ENCODE measurements around the gene DENND5B.
"Not testable (repeated sequence)": the region's sequence is repeated elsewhere in the genome, so short reads cannot be mapped to it uniquely, and the experiment has no call there.

DENND5B gene

DNA sequence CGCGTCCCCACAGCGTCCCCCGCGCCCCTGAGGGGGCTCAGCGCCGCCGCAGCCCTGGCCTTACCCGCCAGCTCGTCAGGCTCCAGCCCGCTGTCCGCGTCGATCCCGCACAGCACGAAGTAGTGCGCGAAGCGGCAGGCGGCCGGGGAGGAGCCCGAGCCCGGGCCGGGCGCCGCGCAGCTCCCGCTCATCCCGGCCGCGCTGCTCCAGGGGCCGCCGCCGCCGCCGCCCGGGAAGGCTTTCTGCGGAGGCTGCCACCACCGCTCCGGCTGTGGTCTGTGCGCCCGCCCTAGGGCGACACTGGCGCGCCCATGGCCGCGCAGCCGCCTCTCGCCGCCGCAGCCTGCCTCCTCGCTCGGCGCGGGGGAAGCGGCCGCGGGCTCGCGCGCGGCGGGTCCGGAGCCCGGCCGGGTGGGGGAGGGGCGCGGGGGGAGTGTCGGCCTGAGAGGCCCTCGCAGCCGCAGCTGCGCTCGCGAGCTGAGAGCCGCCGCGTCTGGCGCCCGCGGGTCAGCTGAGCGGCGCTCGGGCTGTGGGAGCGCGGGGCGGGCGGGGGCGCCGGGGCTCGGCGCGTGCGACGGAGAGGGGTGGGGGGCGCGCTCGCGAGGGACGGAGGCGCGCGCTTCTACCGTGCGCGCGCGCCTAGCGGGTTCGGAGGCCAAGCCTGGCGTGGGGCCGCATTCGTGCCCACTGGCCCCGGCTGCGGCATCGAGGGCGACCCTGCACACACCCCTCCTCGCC is at the start of gene DENND5B:
DENND5B (minus strand) TSS at position 495 of the 738 bp plus-strand sequence; CDS start at position 191, 304 bp downstream.
- peak; percentile 71 for DNase-seq

DNA sequence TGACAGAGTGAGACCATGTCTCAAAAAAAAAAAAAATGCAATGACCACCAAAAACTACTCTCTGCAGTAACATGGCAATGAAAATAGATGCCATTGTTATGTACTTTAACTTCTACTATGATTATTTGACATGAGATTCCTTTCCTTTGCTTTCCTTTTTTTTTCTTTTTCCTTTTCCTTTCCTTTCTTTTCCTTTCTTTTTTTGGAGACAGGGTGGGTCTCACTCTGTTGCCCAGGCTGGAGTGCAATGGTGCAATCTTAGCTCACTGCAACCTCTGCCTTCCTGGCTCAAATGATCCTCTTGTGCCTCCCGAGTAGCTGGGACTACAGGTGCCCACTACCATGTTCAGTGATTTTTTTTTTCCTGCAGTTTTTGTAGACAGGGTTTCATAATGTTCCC is 43.7 kb upstream of the DENND5B start:
- DNase-seq: no peak

DNA sequence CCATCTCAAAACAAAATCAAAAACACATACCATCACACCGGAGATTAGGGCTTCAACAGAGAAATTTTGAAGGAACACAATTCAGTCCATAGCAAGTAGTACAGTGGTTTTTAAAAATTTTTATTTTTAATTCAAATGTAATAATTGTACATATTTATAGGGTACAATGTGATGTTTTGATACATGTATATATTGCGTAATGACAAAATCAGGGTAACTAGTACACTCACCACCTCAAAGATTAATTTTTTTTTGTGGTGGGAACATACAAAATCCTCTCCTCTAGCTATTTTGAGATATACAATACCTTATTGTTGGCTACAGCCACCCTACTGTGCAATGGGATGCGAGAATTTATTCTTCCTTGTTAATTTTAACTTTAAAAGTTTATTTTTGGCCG is 42.5 kb upstream of the DENND5B start:
- DNase-seq: no peak

DNA sequence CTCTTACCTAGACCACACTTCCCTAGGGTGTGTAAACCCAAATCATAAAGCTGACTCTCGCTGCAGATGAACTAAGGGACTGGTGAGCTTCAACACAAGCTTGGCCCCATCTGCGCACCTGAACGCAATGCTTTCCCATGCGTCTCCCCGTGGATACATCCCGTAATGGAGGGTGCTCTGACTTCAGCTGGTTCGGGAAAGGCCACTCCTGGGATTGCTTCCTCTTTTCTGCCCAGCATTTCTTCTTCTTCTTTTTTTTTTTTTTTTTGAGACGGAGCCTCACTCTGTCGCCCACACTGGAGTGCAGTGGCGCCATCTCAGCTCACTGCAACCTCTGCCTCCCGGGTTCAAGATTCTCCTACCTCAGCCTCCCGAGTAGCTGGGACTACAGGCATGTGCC is 40.9 kb upstream of the DENND5B start:
- DNase-seq: no peak

DNA sequence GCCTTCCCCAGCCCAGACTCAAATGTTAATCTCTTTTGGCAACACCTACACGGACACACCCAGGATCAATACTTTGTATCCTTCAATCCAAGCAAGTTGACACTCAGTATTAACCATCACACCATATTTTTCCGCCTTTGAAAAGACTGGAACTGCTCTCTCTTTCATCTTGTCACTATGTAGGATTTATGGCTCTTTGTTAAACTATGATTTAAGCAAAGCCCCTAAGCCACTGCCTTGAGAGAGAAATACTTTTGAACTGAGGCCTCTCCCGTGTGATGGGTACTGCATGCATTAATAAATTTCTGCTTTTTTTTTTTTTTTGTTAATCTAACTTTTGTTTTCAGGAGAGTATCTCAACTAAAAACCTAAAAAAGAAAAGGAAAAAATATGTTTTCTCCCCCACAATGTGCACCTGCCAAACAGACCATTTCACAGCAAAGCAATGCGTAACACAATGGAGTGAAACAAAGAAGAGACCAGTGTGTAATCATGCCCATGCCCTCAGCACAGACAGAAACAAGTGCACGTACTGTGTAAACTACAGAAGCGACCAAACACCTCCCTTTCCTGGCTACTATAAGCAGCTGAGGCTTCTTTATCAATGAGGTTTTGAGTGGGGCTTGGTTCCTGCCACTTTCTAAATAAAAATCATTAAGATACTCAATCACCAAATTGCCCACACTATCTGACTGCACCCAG is 40.2 kb upstream of the DENND5B start:
- no peak for DNase-seq

DNA sequence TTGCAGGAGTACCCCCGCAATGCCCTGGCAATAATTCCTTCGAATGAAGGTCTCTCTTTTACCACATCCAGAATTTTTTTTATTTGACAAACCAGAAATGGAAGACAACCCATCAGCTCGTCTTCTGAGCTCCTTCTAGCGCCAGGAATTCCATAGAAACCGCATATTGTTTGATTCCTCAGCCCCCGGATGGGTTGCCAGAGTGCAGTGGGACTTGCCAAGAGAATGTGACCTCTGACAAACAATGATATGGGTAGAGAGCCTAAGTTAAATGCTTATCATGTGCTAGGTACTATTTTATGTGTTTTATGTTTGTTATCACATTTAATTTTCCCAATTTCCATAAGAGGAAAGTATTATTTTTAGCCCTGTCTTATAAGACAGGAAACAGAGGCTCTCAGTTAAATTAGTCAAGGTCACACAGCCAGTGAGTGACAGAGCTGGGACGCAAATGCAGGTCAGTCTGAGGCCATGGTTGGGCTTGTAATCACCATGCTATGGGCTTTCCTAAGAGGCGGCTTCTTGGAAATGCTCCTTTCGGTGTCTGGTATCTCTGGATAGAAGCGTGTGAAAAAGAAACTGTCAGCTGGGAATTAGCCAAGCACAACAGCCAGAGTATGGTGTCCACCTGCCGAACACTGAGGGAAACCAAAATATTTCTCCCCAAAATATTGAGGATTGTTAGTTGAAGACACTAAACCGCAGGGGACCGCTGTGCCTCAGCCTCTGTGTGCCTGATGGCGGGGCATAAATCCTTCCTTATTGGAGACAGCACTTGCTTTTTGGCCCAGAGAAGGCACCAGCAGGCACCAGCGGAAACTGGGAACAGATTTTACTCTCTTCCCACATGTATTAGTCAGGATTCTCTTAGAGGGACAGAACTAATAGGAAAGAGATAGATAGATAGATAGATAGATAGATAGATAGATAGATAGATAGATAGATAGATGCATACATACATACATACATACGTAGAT is 39.1 kb upstream of the DENND5B start:
- DNase-seq: no peak

DNA sequence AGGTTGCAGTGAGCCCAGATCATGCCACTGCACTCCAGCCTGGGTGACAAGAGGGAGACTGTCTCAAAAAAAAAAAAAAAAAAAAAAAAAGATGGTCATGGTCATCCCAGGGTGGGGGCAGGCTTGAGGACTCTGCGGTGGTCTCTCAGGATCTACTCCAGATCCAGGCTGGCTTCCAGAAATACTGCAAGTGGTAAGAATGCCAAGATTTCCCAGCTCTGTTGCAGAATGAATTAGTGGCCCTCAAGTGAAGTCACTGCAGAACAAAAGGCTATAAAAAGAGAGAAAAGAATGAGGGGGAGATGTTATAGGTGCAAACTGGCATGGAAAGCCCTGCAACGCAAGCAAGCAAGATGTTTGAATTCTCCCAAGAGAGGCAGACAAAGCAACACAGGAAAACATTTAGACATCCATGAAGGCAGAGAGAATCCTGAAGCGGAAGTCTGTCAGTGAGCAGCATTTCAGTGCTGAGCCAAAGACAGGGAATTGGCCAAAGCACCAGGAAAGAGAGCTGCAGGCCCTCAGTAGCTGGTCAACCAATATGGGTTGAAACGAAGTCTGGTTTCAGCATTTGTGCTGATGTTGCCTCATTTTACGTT is 36.6 kb upstream of the DENND5B start:
- DNase-seq: no peak

DNA sequence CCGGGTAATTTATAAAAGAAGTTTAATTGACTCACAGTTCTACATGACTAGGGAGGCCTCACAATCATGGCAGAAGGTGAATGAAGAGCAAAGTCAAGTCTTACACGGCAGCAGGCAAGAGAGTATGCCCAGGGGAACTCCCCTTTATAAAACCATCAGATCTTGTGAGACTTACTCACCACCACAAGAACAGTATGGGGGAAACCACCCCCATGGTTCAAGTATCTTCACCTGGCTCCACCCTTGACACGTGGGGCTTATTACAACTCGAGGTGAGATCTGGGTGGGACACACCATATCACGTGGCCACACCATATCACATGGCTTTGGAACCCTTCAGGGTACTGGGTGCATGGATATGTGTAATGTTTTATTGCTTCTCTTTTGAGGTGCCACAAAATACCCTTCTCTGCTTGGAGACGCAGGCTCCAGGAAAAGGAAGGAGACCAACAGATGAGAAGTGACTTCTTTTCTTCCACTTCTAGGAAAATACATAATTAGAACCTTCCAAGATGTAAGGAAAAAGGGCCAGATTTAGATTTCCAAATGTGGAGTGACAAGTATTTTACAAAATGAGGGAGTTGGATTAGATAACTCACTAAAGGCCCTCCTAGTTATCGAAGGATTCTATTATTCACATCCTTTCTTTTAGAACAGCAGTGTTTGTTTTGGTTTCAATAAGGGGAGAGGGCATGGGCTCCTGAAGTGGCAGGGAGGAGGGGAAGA is 35.5 kb upstream of the DENND5B start:
- no peak for DNase-seq

DNA sequence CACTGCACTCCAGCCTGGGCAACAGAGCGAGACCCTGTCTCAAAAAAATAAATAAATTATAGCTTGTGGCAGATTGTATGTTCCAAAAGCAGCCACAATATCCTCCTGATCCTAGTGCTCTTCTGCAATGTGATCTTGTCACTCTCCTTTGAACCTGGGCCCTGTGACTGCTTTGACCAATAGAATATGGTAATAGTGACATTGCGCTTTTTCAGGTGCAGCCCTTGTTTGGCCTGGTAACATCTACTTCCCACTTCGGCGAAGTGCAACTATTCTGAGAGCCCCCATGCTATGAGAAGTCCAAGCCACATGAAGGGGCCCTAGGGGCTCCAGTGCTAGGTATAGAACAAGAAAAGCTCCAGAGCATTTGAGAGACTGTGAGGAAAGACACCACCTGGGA is 31.1 kb upstream of the DENND5B start:
- DNase-seq: no peak

DNA sequence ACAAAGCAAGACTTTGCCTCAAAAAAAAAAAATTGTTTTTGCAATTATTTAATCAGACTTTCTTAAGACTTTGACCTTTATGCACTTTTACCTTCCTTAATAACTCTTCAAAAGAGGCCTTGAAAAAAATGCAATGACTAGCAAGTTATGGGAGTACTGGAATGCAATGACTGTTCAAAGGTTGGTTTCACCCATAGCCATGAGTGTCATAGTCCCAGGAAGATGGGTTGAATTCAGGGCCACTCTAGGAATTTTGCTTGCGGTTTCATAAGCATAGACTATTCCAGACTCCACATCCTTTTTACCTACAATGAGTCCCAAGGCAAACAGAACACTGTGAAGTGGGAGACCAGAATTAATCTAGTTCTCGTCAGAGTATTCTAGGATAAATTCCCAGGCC is 29.4 kb upstream of the DENND5B start:
- peak; percentile 19 for DNase-seq

DNA sequence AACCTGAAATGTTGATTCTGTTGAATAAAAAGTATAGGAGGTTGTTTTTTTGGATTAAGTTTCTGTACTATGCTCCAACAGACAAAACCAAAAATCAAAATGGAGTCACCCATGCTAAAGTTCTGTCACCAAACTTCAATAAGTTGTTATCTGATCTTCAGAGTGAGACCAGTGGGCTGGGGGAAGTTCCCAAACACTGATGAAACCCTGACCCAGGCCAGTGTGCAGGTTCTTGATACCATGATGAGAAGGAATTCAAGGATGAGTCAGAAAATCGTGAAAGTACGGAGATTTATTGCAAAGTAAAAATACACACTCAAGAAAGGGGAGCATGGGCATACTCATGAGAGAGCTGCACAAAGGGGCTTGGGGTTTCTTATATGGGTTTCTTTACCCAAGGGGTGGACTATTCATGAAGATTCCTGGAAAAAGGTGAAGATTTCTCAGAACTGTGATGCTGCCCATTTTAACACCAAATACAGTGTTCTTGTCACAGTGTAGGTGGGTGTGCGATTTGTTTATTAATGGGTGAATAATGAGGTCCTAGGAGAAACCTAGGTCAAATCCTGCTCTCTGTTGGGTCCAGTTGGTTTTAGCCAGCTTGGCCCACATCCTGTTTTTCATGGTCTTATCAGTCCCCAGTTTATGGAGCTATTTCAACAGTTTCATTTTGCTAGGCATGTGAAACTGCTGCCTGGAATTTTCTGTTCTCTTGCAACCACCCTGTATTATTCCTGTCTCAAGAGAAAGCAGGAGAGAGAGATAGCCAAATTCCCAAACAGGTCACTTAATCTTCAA is 27.5 kb upstream of the DENND5B start:
- peak; percentile 21 for DNase-seq

DNA sequence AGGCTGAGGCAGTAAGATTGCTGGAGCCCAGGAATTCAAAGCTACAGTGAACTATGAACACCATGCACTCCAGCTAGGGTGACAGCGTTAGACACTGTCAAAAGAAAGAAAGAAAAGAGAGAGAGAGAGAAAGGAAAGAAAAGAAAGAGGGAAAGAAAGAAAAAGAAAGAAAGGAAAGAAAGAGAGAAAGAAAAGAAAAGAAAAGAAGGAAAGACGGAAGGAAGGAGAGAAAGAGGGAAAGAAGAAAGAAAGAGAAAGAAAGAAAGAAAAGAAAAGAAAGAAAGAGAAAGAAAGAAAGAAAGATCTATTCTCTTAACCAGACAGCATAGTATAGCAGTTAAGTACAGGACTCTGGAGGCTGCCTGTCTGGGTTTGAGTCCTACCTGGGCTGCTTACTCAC is 21.9 kb upstream of the DENND5B start:
- no peak for DNase-seq

DNA sequence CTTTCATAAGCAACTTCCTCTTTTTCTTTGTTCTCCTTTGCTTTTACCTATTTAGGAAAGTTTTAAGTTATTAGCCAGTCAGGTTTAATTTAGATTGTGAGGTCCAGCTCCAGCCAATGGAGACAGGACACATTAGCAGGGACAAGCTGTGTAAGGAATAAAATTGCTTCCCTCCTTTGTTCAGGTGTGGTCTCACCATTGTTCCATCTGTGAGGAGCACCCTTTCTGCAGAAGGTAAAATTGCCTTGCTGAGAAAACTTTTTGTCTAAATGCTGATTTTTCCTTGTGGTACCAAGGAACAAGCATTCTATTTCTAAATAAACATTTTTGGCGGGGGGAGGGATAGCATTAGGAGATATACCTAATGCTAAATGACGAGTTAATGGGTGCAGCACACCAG is 17.4 kb upstream of the DENND5B start:
- DNase-seq: not testable (repeated sequence)

DNA sequence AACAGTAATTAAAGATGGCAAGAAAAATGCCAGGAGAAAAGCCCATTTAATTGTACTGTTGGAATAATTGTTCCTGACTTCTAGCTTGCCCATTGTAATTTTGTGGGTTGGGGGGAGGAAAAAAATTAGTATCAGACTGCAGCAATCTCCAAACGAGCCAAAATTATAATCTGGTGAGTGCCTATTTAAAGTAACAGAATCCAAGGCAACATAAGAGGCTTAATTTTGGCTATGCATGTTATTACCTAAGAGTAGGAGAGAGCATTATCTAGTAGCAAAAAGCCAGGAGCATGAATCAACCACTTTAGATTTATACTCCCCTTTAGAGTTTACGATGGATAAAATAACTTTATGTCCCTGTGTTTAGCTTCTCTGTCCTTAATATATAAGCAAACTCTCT is 14.6 kb upstream of the DENND5B start:
- no peak for DNase-seq

DNA sequence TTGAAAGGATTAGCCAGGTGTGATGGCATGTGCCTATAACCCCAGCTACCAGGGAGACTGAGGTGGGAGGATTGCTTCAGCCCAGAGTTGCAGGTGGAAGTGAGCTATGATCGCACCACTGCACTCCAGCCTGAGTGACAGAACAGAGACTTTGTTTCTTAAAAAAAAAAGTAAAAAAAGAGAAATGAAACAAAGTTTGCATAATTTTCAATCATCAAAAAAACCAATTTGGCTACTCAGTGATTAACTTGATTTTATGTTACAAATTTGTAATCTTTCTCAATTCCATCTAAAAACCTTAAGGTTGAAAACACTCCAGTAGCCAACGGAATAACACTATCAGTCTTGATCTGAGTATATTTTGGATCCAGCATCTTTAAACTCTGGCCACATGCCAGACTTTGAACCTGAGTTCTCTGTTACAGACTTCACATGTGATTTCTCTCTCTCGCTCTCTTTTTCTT is 12.6 kb upstream of the DENND5B start:
- DNase-seq: no peak

DNA sequence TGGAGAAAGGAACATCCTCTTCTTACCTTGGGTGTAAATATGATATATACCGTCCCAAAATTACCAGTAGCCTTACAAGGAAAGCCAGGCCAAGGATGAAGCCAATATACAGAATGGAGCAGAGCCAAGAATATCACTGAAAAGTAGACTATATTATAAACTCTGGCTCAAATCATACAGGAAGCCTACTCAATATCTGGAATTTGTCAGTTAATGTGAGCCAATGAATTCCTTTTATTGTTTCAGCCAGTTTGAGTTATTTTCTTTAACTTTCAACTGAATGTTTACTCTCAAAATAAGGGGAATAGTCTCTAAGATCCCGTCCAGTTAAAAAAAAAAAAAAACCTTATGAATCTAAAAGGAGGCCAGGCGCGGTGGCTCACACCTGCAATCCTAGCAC is 9.8 kb upstream of the DENND5B start:
- DNase-seq: no peak

DNA sequence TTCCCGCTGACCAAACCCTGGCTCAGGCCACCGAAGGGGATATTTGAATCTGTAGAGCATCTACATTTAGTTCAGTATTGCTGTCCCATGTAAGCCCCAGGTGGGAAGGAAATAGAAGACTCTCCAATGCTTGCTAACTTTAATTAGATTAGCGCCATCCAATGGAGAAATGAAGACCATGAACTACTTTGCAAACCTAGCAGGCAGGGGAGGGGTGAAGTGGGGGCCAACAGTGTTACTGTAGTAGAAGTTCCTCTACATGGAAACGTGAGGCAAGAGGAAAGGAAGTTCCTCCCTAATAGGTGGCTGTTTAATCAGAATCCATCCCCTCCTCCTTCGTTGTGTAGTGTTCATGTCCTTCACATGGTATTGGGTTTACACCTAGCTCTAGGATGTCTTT is 9.3 kb upstream of the DENND5B start:
- no peak for DNase-seq

DNA sequence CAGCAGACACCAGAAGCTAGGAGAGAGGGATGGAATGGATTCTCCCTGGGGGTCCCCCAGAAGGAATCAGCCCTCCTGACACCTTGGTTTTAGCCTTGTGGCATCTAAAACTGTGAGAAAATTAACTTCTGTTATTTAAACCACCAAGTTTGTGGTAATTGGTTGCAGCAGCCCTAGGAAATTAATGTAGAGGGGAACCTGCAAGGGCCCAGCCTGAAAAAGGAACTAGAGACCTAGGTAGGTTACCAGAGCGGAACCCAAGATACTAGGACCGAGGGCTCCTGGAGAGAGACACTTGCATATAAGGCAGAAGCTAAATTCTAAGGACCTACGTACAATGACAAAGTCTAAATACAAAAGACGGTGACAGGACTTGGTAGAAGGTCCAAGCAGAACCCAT is 8.1 kb upstream of the DENND5B start:
- DNase-seq: no peak

DNA sequence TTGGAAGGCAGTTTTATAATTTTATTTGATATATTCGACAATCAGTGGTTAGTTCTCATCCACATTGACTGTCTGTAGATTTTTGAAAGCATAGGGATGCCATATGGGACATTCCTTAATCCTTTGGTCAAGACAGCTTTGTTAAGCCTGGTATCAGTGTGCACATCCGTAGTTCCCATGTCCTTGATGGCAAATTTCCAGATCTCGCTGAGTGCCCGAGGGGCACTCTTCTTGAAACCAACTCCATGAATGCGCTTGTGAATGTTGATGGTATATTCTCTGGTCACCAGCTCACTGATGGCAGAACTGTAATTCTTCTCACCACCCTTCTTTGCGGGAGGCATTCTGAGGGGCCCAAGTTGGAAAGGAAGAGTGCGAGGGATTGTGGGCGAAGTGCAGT is 6.1 kb upstream of the DENND5B start:
- no peak for DNase-seq

DNA sequence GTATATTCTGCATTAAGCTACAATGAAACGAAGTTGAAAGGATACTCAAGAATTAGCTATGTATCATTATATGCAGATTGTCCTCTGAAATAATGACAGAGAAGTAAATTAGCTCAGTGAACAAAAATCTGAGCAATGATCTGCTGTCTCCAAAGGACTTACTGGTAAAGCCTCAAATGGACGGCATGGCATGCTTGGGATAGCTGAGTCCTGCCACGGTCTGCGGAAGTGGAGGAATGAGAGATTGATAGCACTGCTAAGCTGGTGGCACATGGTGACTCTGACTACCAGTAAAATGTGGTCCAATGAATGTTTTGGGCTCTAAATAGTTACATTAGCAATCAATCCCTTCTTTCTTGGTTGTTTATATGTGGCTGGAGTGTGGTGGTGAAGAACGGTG is 3.7 kb upstream of the DENND5B start:
- peak; percentile 61 for DNase-seq

DNA sequence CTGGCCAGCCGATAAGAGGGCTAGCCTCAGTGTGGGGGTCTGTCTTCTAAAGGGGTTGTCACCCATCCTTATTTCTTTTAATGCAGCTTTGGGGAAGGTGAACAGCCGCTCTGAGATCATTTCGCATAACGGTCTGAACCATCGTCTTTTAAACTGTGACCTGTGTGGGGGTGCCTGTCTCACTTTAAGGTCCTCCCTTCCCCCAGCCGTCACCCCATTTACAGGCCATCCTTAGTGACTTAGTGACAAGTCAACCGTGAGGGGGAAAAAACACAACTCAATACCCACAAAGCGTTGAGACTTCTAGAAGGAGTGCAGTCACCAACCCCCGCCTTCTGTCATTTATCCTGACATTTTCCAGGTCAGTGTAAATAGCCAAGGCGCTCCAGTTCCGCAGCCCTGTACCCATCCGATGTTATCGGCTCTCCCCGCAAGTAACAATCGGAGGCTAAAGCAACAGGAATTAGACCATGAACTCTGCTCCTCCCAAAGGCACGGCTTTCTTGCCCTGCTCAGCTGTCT is 505 bp upstream of the DENND5B start:
- peak; percentile 21 for DNase-seq
